Neural cell (in vitro differentiated cells): ENCODE results near the gene MAPK1. TPM values are rescaled to one million over a fixed set of nuclear protein-coding genes. Genes with fewer than 3 reads are reported as not detected.

ENCODE experiments used
- H2AFZ ChIP-seq: fragments of 200-600, 300-800 bp; sonication (generic), shearing (Covaris generic); 2 replicates; pipeline ENCODE4 v1.6.0; 2014; ENCODE audit warnings: low read depth, mild to moderate bottlenecking, antibody characterized with exemption, low read length, moderate library complexity
- H3F3A ChIP-seq: fragments of 200-600 bp; shearing (Covaris generic); 2 replicates; pipeline ENCODE4 v1.6.1; 2016; ENCODE audit warnings: mild to moderate bottlenecking, moderate library complexity, mixed read lengths, antibody characterized with exemption, low read length; ENCODE audit not compliant: insufficient read depth, poor library complexity, severe bottlenecking
- H3K27ac ChIP-seq: fragments of 200-600, 300-800 bp; sonication (generic), shearing (Covaris generic); 2 replicates; pipeline ENCODE4 v1.5.1; 2014; ENCODE audit warnings: mild to moderate bottlenecking, low read length, moderate library complexity
- H3K27me3 ChIP-seq: fragments of 300-800, 200-600 bp; sonication (generic), shearing (Covaris generic); 2 replicates; pipeline ENCODE4 v1.6.0; 2014; ENCODE audit warnings: mild to moderate bottlenecking, low read depth, low read length, moderate library complexity; ENCODE audit not compliant: insufficient read depth
- H3K36me3 ChIP-seq: fragments of 300-800, 200-600 bp; sonication (generic), shearing (Covaris generic); 2 replicates; pipeline ENCODE4 v1.5.1; 2014; ENCODE audit warnings: mild to moderate bottlenecking, antibody characterized with exemption, low read length, moderate library complexity; ENCODE audit not compliant: insufficient read depth
- H3K4me2 ChIP-seq: fragments of 300-800, 200-600 bp; sonication (generic), shearing (Covaris generic); 2 replicates; pipeline ENCODE4 v1.6.0; 2014; ENCODE audit warnings: mild to moderate bottlenecking, low read length
- H3K4me3 ChIP-seq: fragments of 300-800, 200-600 bp; sonication (generic), shearing (Covaris generic); 2 replicates; pipeline ENCODE4 v1.5.1; 2014; ENCODE audit warnings: mild to moderate bottlenecking, low read length, moderate library complexity
- H3K79me2 ChIP-seq: fragments of 200-600 bp; shearing (Covaris generic); replicated peaks from 2 replicates; pipeline ENCODE4 v1.6.0; 2014; ENCODE audit warnings: mild to moderate bottlenecking, low read length, moderate library complexity; ENCODE audit not compliant: insufficient read depth
- H3K9ac ChIP-seq: fragments of 300-800, 200-600 bp; sonication (generic), shearing (Covaris generic); 2 replicates; pipeline ENCODE4 v1.6.1; 2016; ENCODE audit warnings: mild to moderate bottlenecking, low read length, mixed read lengths
- H3K9me2 ChIP-seq: fragments of 200-600 bp; shearing (Covaris generic); 2 replicates; pipeline ENCODE4 v1.6.1; 2016; ENCODE audit warnings: mild to moderate bottlenecking, low read length, mixed read lengths; ENCODE audit not compliant: insufficient read depth
- H3K9me3 ChIP-seq: fragments of 200-600, 300-800 bp; sonication (generic), shearing (Covaris generic); 2 replicates; pipeline ENCODE4 v1.6.1; 2016; ENCODE audit warnings: mild to moderate bottlenecking, mixed run types, low read length, moderate library complexity, mixed read lengths
- H4K20me1 ChIP-seq: fragments of 200-600 bp; shearing (Covaris generic); 2 replicates; pipeline ENCODE4 v1.6.1; 2016; ENCODE audit warnings: mild to moderate bottlenecking, mixed run types; ENCODE audit not compliant: insufficient read depth
- CTCF ChIP-seq: fragments of 450-650 bp; IDR thresholded peaks from 2 replicates; pipeline ENCODE4 v1.5.1; 2014; ENCODE audit warnings: antibody characterized with exemption, mild to moderate bottlenecking, moderate library complexity; ENCODE audit not compliant: poor library complexity, severe bottlenecking
- EP300 ChIP-seq: fragments of 450-650 bp; conservative IDR thresholded peaks from 2 replicates; pipeline ENCODE4 v1.6.1; 2014; ENCODE audit warnings: antibody characterized with exemption, mild to moderate bottlenecking, moderate library complexity; ENCODE audit not compliant: poor library complexity, severe bottlenecking
- EZH2 ChIP-seq: fragments of 200-600, 300-800 bp; shearing (Covaris generic), sonication (generic); IDR thresholded peaks from 2 replicates; pipeline ENCODE4 v1.6.1; 2014; ENCODE audit warnings: antibody characterized with exemption, low read length, borderline replicate concordance, mild to moderate bottlenecking; ENCODE audit not compliant: insufficient read depth, poor library complexity, severe bottlenecking
- MXI1 ChIP-seq: fragments of 450-650 bp; conservative IDR thresholded peaks from 2 replicates; pipeline ENCODE4 v1.6.1; 2014; ENCODE audit warnings: antibody characterized with exemption, mild to moderate bottlenecking; ENCODE audit not compliant: poor library complexity, severe bottlenecking
- POLR2AphosphoS5 ChIP-seq: IDR thresholded peaks from 2 replicates; pipeline ENCODE4 v1.6.1; 2012
- RAD21 ChIP-seq: fragments of 450-650 bp; conservative IDR thresholded peaks from 2 replicates; pipeline ENCODE4 v1.6.1; 2014; ENCODE audit warnings: antibody characterized with exemption, mild to moderate bottlenecking, moderate library complexity
- SMC3 ChIP-seq: fragments of 450-650 bp; conservative IDR thresholded peaks from 2 replicates; pipeline ENCODE4 v1.6.1; 2014; ENCODE audit warnings: antibody characterized with exemption, mild to moderate bottlenecking, moderate library complexity; ENCODE audit not compliant: poor library complexity
- TAF1 ChIP-seq: IDR thresholded peaks from 2 replicates; pipeline ENCODE4 v1.6.1; 2012; ENCODE audit warnings: low read depth
- polyA plus RNA-seq: library from polyadenylated mRNA; depleted of rRNA; stranded (reverse); fragments of >200 nt; gene quantifications from 2 replicates; pipeline ENCODE4 v1.2.3, GENCODE V29; 2014
- TF ChIP-seq, protein P1 (sequence below): IDR thresholded peaks from 2 replicates; pipeline ENCODE4 v1.6.1; 2012; ENCODE audit warnings: borderline replicate concordance

Gene MAPK1
- polyA plus RNA-seq, 1 donor from 2014 or later: 43.3 TPM

DNA sequence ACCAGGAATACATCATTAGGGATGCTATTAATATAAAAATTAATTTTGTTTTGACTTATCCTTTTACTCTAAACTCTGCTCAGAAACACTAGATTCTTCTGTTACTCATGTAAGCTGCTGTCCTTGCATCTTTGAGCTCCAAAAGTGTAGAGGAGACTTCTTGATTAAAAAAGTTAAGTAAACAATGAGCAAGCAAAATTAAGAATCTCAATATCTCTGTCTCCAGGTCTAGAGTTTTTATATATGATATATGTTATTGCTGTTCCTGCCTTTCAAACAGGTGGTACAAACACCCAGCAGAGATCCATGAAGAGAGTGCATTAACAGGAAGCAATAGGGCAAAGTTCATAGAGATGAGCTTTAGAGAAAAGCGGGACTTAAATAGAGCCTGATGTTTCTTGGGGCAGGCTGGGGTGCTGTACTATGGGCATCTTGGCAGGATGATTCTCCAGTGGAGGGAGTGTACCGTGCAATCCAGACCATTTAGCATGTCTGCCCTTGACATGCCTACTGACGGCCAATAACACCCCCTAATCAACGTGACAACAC lies 6.9 kb downstream of the MAPK1 start (continued):
- no peak for TF ChIP-seq SMC3

- no peaks in the 10 kb centered on the region for H3K9me2 ChIP-seq
- H3F3A ChIP-seq: no peaks in the 10 kb centered on the region
- peaks cover 25% of the 10 kb centered on the region for H4K20me1 ChIP-seq
- H3K36me3 ChIP-seq: no peaks in the 10 kb centered on the region
- H2AFZ ChIP-seq: no peak overlapping the region
- no peak for TF ChIP-seq EP300
- no peak for TF ChIP-seq RAD21
- no peak for TF ChIP-seq POLR2AphosphoS5
- no peak for TF ChIP-seq EZH2
- no peak for TF ChIP-seq MXI1
- no peak for TF ChIP-seq SMC3
- TF ChIP-seq CTCF: no peak
- TF ChIP-seq, protein P1, sequence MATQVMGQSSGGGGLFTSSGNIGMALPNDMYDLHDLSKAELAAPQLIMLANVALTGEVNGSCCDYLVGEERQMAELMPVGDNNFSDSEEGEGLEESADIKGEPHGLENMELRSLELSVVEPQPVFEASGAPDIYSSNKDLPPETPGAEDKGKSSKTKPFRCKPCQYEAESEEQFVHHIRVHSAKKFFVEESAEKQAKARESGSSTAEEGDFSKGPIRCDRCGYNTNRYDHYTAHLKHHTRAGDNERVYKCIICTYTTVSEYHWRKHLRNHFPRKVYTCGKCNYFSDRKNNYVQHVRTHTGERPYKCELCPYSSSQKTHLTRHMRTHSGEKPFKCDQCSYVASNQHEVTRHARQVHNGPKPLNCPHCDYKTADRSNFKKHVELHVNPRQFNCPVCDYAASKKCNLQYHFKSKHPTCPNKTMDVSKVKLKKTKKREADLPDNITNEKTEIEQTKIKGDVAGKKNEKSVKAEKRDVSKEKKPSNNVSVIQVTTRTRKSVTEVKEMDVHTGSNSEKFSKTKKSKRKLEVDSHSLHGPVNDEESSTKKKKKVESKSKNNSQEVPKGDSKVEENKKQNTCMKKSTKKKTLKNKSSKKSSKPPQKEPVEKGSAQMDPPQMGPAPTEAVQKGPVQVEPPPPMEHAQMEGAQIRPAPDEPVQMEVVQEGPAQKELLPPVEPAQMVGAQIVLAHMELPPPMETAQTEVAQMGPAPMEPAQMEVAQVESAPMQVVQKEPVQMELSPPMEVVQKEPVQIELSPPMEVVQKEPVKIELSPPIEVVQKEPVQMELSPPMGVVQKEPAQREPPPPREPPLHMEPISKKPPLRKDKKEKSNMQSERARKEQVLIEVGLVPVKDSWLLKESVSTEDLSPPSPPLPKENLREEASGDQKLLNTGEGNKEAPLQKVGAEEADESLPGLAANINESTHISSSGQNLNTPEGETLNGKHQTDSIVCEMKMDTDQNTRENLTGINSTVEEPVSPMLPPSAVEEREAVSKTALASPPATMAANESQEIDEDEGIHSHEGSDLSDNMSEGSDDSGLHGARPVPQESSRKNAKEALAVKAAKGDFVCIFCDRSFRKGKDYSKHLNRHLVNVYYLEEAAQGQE: no peak
- no peak for TF ChIP-seq TAF1
- H3K4me3 ChIP-seq: no peak overlapping the region
- H3K27me3 ChIP-seq: no peaks in the 10 kb centered on the region
- no peak overlapping the region for H3K9ac ChIP-seq
- no peak overlapping the region for H3K4me2 ChIP-seq
- H3K27ac ChIP-seq: no peak overlapping the region
- H3K79me2 ChIP-seq: peaks cover 79% of the 10 kb centered on the region
- no peaks in the 10 kb centered on the region for H3K9me3 ChIP-seq
These were observed 9.2 kb downstream of the MAPK1 start for GRCh38 chr22:21858025-21858764.

DNA sequence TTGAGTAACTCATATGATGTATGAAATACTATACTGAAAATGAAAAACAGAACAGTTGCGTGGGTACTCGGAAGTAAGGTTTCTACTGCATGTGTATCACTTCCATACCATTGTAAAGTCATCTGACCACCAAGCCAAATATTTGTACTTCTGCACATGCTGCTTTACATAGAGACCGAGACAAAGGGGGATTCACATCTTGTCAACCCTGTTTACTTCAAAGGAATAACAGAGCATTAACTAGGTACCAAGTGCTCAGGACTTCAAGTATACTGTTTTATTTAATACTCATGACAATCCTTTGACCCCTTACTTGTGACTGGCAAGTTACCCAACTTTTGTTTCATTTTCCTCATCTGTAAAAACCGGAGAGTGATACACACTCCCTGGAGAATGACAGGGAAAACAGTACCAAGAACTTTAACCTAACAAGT lies 9.9 kb downstream of the MAPK1 start:
- Histone ChIP-seq H3K9ac (no peak overlapping the region), H3F3A (no peaks in the 10 kb centered on the region), H3K36me3 (no peaks in the 10 kb centered on the region), H3K27me3 (no peaks in the 10 kb centered on the region), H3K27ac (no peak overlapping the region), H3K79me2 (peaks cover 80% of the 10 kb centered on the region), H3K9me3 (no peaks in the 10 kb centered on the region), H4K20me1 (peaks cover 25% of the 10 kb centered on the region), H3K4me2 (no peak overlapping the region), H2AFZ (no peak overlapping the region), H3K9me2 (no peaks in the 10 kb centered on the region), H3K4me3 (no peak overlapping the region)
- TF ChIP-seq EP300: no peak
- no peak for TF ChIP-seq RAD21
- no peak for TF ChIP-seq SMC3
- TF ChIP-seq POLR2AphosphoS5: no peak
- TF ChIP-seq EZH2: no peak
- TF ChIP-seq TAF1: no peak
- TF ChIP-seq CTCF: no peak
- no peak for TF ChIP-seq MXI1
- TF ChIP-seq, protein P1: no peak
